Activated CD4-positive, alpha-beta T cell treated with anti-CD3 and anti-CD28 coated beads for 36 hours (primary cell): ENCODE measurements around the gene RAB2B. TPM values are rescaled to one million over a fixed set of nuclear protein-coding genes. Genes with fewer than 3 reads are reported as not detected.

ENCODE experiments used
- ATAC-seq: fragments of 200-7000 bp; cut with Tn5 transposase; one replicate; pipeline ENCODE4 v1.10.0; 2021; ENCODE audit warnings: mild to moderate bottlenecking, moderate library complexity
- CTCF ChIA-PET: fragments of 350-600 bp; sonication (Branson Sonifier 250); formaldehyde crosslinking; loops from one replicate; lab custom pipeline; 2021; ENCODE audit warnings: antibody characterized with exemption; lab: Charles Lee
- POLR2A ChIA-PET: fragments of 350-600 bp; sonication (Branson Sonifier 250); formaldehyde crosslinking; loops from one replicate; lab custom pipeline; 2021; ENCODE audit warnings: antibody characterized with exemption, inconsistent platforms; lab: Charles Lee
- DNase-seq: peaks from one replicate; pipeline ENCODE4 v3.0.0-alpha.2; 2020
- H3K27ac Mint-ChIP-seq: one replicate; pipeline ENCODE4 v1.8.0; 2021; ENCODE audit warnings: mixed read lengths
- H3K27me3 Mint-ChIP-seq: one replicate; pipeline ENCODE4 v1.8.0; 2021; ENCODE audit warnings: mixed read lengths
- H3K36me3 Mint-ChIP-seq: one replicate; pipeline ENCODE4 v1.8.0; 2021; ENCODE audit warnings: low read depth, mixed read lengths
- H3K4me1 Mint-ChIP-seq: one replicate; pipeline ENCODE4 v1.8.0; 2021; ENCODE audit warnings: mixed read lengths
- H3K4me3 Mint-ChIP-seq: one replicate; pipeline ENCODE4 v1.8.0; 2021; ENCODE audit warnings: mild to moderate bottlenecking, moderate library complexity, mixed read lengths
- H3K9me3 Mint-ChIP-seq: one replicate; pipeline ENCODE4 v1.8.0; 2021; ENCODE audit warnings: low read depth, mixed read lengths
- intact Hi-C, 2 experiments: fragments of 100-400 bp; cut with DNase I in 1 of 2; cut with micrococcal nuclease in 1 of 2; formaldehyde crosslinking; loops; one replicate each; pipeline versions ENCODE4 v1.14.2 to v1.15.1; 2022 to 2024; cut with DNase I, micrococcal nuclease
- total RNA-seq, 2 experiments: library from RNA; stranded (reverse); gene quantifications; one replicate each; pipeline ENCODE4 v1.2.3, GENCODE V29; 2021

Gene RAB2B
- 10 to 100 TPM; 21.2 to 22.0 TPM for total RNA-seq

GRCh38 chr14:21476925-21477681 is at the start of gene RAB2B, which contains the start of gene TOX4:
Gene RAB2B, minus strand, starts transcription at chr14:21476959. Its CDS starts 87 bp downstream, at chr14:21476872.
Gene TOX4, plus strand, starts transcription at chr14:21477195. Its CDS starts 84 bp downstream, at chr14:21477279.
- DNase-seq: peak; percentile 96
- Mint-ChIP-seq H3K9me3 (no peaks in the 10 kb centered on the region), H3K4me1 (peaks cover 22% of the 10 kb centered on the region), H3K36me3 (peaks cover 19% of the 10 kb centered on the region), H3K27ac (peak within 1 kb of the TSS; percentile 100), H3K27me3 (no peaks in the 10 kb centered on the region), H3K4me3 (peak within 1 kb of the TSS; percentile 99)
- intact Hi-C loops: loop anchor here (1.0 to 5.0 kb wide), 12 partner anchors 21 to 1442 kb away; partner anchors contain the start of genes CHD8 (in 2 of the 2), HNRNPC (in 2 of the 2), METTL3 (in 2 of the 2) and SUPT16H (in 2 of the 2)
- ATAC-seq: peak; percentile 98
- ChIA-PET POLR2A (interaction anchor here (0.6 to 2.5 kb wide), 9 partner anchors 15 to 348 kb away, joined by 3 to 15 read pairs (median 5); partner anchors contain the start of genes CHD8 and METTL3), CTCF (interaction anchor here (0.6 to 6.3 kb wide), 25 partner anchors 9 to 315 kb away, joined by 3 to 38 read pairs (median 4); partner anchors contain the start of genes CHD8, METTL3 and SALL2)

- peak; percentile 87 for DNase-seq
- Mint-ChIP-seq H3K4me1 (peaks cover 16% of the 10 kb centered on the region), H3K27me3 (no peaks in the 10 kb centered on the region), H3K36me3 (no peaks in the 10 kb centered on the region), H3K27ac (peak within 1 kb of the TSS; percentile 72), H3K4me3 (peak within 1 kb of the TSS; percentile 71), H3K9me3 (no peaks in the 10 kb centered on the region)
- ChIA-PET CTCF (interaction anchor here (0.5 to 2.9 kb wide), 11 partner anchors 13 to 127 kb away, joined by 3 to 16 read pairs (median 3); partner anchors contain the start of gene OR4E2), POLR2A (interaction anchor here (0.6 to 1.6 kb wide), 5 partner anchors 8 to 1166 kb away, joined by 3 to 12 read pairs (median 4); partner anchors contain the start of gene METTL3)
- intact Hi-C loops: loop anchor here (1.0 to 2.0 kb wide), 4 partner anchors 15 to 70 kb away; partner anchors contain the start of genes METTL3 (in 2 of the 2) and CHD8 (in 1 of the 2)
- peak; percentile 87 for ATAC-seq
Observed at GRCh38 chr14:21525962-21526671, 49.4 kb upstream of the RAB2B start, which contains the start of gene SALL2. Gene SALL2, minus strand, starts transcription at chr14:21526346. Its CDS starts 219 bp downstream, at chr14:21526127.

DNA sequence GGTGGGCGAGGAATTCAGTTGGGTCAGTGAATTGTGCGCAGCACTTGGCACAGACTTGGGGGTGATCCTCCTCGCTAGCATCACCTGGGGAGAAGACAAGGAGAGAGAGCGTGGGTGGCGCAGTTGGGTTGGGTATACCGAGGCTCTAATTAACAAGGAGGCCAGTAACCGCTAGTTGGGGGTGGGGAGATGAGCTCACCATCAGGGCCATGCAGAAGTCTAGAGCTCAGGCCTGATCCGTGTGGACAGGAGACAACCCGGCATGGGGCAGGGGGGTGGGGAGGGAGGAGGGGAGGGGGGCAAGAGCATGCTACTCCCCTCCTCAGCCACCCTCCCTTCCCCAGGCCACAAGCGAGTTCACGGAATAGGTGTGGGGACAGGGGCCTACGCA is 48.8 kb upstream of the RAB2B start:
- H3K36me3 Mint-ChIP-seq: no peaks in the 10 kb centered on the region
- ChIA-PET CTCF (interaction anchor here (0.8 to 2.9 kb wide), 6 partner anchors 13 to 92 kb away, joined by 3 to 16 read pairs (median 3); no protein-coding TSS in a partner anchor), POLR2A (interaction anchor here (0.6 to 1.6 kb wide), 4 partner anchors 7 to 260 kb away, joined by 3 to 12 read pairs (median 4); partner anchors contain the start of gene METTL3)
- H3K27ac Mint-ChIP-seq: peak overlapping the region; percentile 32
- H3K27me3 Mint-ChIP-seq: no peaks in the 10 kb centered on the region
- intact Hi-C loops: no loop called here
- H3K4me1 Mint-ChIP-seq: peaks cover 16% of the 10 kb centered on the region
- H3K4me3 Mint-ChIP-seq: peak overlapping the region; percentile 71
- ATAC-seq (peak; percentile 25), DNase-seq (peak; percentile 21)
- H3K9me3 Mint-ChIP-seq: no peaks in the 10 kb centered on the region

DNA sequence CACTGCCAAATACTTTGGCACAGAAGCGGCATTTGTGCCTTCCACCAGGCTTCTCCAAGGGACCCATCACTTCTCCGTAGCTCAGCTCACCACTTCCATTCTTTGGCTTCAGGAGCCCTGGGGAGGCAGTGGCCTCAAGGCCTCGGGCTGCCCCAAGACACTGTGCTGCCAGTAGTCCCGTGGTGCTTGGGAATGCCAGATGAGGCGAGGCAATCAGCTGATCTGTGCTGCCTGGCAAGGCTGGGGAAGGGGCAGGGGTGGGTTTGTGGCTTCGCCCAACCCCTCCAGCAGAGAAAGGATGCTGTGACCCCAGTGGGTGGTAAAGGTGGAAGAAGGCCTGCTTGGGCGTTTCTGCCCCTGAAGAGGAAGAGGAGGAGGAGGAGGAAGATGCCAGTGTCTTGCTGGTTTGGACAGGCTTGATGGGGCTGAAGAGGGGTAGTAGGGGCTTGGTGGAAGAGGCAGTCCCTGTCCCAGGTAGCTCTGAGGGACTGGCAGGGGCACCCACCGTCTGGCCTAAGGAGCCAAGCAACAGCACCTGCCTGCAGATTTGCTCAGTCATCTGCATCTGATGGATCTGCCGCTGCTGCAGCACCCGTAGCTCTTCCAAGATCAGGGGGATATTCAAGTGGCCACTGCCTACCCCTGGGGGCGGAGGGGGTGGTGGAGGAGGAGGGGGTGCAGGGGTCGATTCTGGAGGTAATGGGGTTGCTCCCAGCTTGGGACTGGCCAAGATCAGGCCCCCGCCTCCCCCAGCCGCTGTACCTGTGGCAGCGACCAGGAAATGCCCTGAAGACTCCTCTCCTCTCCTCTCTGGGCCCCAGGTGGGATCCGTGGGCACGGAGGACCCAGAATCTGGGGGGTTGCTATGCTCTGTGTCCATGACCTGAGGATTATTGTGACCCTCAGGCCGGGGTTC is 48.1 kb upstream of the RAB2B start:
- ChIA-PET CTCF (interaction anchor here (0.5 to 1.5 kb wide), 3 partner anchors 12 to 29 kb away, joined by 3 read pairs; no protein-coding TSS in a partner anchor), POLR2A (interaction anchor here (1.6 kb wide), 1 partner anchor 14 kb away, joined by 12 read pairs; the partner anchor contains the start of gene METTL3)
- H3K27me3 Mint-ChIP-seq: no peaks in the 10 kb centered on the region
- DNase-seq (no peak), ATAC-seq (no peak)
- H3K4me1 Mint-ChIP-seq: peaks cover 16% of the 10 kb centered on the region
- H3K27ac Mint-ChIP-seq: peak overlapping the region; percentile 32
- H3K4me3 Mint-ChIP-seq: peak overlapping the region; percentile 71
- H3K36me3 Mint-ChIP-seq: no peaks in the 10 kb centered on the region
- intact Hi-C loops: no loop called here
- H3K9me3 Mint-ChIP-seq: no peaks in the 10 kb centered on the region

DNA sequence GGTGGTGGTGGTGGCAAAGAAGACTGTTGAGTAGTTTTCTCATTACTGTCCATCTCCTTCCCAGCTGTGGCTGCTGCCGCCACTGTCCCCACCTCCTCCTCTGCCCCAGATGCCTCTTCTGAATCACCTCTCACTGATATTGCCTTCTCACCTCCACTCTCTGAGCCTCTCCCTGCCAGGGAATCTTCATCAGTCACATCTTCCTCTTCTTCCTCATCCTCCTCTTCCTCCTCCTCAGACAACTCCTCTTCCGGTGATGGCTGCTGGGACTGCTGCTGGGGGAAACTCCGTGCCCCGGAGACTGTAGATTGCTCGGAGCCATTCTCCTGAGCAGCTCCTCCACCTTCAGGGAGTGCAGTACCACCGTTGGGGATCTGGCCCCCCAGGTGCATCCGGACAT is 46.4 kb upstream of the RAB2B start:
- H3K27me3 Mint-ChIP-seq: no peaks in the 10 kb centered on the region
- no peak overlapping the region for H3K4me3 Mint-ChIP-seq
- CTCF ChIA-PET: interaction anchor here (0.6 to 2.1 kb wide), 7 partner anchors 10 to 419 kb away, joined by 3 to 11 read pairs (median 4); no protein-coding TSS in a partner anchor
- POLR2A ChIA-PET: no interaction called here
- DNase-seq: no peak
- no peak overlapping the region for H3K27ac Mint-ChIP-seq
- H3K36me3 Mint-ChIP-seq: no peaks in the 10 kb centered on the region
- ATAC-seq: no peak
- intact Hi-C loops: no loop called here
- no peaks in the 10 kb centered on the region for H3K9me3 Mint-ChIP-seq
- peaks cover 16% of the 10 kb centered on the region for H3K4me1 Mint-ChIP-seq

GRCh38 chr14:21521501-21521900 is 44.7 kb upstream of the RAB2B start:
- intact Hi-C loops: no loop called here
- no peaks in the 10 kb centered on the region for H3K9me3 Mint-ChIP-seq

DNA sequence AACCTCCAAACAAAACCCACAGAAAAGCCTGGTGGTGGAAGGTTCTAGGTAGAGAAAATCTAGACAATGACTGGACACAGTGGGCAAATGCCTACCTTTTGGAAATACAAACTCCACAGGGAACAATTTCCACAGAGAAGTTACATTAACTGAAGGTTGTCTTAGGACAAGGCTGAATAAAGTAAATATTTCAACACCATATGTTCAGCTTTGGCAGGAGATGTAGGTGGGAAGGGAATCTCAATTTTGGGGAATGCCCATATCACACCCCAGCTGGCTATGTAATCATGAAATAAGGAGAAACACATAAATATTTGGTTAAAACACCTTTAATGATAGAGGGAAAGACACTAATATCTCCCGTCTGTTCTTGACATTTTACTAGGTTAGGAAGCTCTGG is 44.0 kb upstream of the RAB2B start:
- ChIA-PET CTCF (no interaction called here), POLR2A (no interaction called here)
- Mint-ChIP-seq H3K4me1 (peaks cover 4% of the 10 kb centered on the region), H3K9me3 (no peaks in the 10 kb centered on the region), H3K4me3 (no peak overlapping the region), H3K27ac (no peak overlapping the region), H3K27me3 (no peaks in the 10 kb centered on the region), H3K36me3 (no peaks in the 10 kb centered on the region)
- intact Hi-C loops: no loop called here
- ATAC-seq (no peak), DNase-seq (no peak)

More at GRCh38 chr14:21521501-21521900, 44.7 kb upstream of the RAB2B start:
- no peak for DNase-seq
- peaks cover 7% of the 10 kb centered on the region for H3K4me1 Mint-ChIP-seq
- no peaks in the 10 kb centered on the region for H3K27me3 Mint-ChIP-seq
- ATAC-seq: no peak
- ChIA-PET POLR2A (no interaction called here), CTCF (interaction anchor here (1.6 to 2.1 kb wide), 2 partner anchors 8 to 23 kb away, joined by 9 to 11 read pairs; no protein-coding TSS in a partner anchor)
- H3K4me3 Mint-ChIP-seq: no peak overlapping the region
- no peak overlapping the region for H3K27ac Mint-ChIP-seq
- H3K36me3 Mint-ChIP-seq: no peaks in the 10 kb centered on the region

DNA sequence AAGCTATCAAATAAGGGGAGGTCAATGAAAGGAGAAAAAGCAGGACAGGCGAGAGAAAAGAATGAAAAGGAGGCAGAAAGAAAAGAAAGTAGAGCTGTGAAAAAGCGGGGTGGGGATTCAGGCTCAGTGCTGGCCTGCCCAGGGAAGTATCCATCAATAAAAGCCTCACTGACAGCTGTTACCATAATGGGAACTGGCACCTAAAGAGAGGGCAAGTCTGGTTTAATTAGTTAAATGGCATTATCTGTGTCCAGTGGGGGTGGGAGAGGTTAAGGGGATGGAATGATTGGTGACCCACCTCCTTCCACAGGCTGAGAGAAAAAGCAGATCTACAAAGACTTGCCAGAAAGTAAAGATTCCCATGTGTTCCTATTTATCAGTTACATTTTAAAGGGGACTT is 42.0 kb upstream of the RAB2B start:
- H3K4me3 Mint-ChIP-seq: no peak overlapping the region
- H3K27me3 Mint-ChIP-seq: no peaks in the 10 kb centered on the region
- no peaks in the 10 kb centered on the region for H3K36me3 Mint-ChIP-seq
- H3K27ac Mint-ChIP-seq: no peak overlapping the region
- intact Hi-C loops: no loop called here
- POLR2A ChIA-PET: interaction anchor here (0.6 kb wide), 1 partner anchor 508 kb away, joined by 3 read pairs; no protein-coding TSS in a partner anchor
- ATAC-seq (no peak), DNase-seq (no peak)
- no peaks in the 10 kb centered on the region for H3K4me1 Mint-ChIP-seq
- H3K9me3 Mint-ChIP-seq: no peaks in the 10 kb centered on the region
- CTCF ChIA-PET: interaction anchor here (0.9 to 1.8 kb wide), 4 partner anchors 11 to 89 kb away, joined by 4 to 11 read pairs (median 4); no protein-coding TSS in a partner anchor

- ChIA-PET POLR2A (interaction anchor here (1.4 kb wide), 1 partner anchor 12 kb away, joined by 4 read pairs; the partner anchor contains the start of gene SALL2), CTCF (interaction anchor here (1.7 to 8.0 kb wide), 3 partner anchors 8 to 36 kb away, joined by 3 to 67 read pairs (median 11); no protein-coding TSS in a partner anchor)
- Mint-ChIP-seq H3K4me3 (no peak overlapping the region), H3K4me1 (peaks cover 19% of the 10 kb centered on the region), H3K36me3 (peaks cover 11% of the 10 kb centered on the region), H3K9me3 (no peaks in the 10 kb centered on the region), H3K27me3 (no peaks in the 10 kb centered on the region), H3K27ac (no peak overlapping the region)
- intact Hi-C loops: loop anchor here in 1 of 2 experiments (5.0 kb wide), 1 partner anchor 1253 kb away; the partner anchor contains the start of gene OXA1L
- no peak for ATAC-seq
- no peak for DNase-seq
Observed at GRCh38 chr14:21514341-21514740, 37.6 kb upstream of the RAB2B start.
